ENCODE data around the gene B4GALNT3.
A peak's percentile ranks its signal among the peaks of the same experiment; 100 is the strongest.
"Not testable (repeated sequence)": the region's sequence is repeated elsewhere in the genome, so short reads cannot be mapped to it uniquely, and the experiment has no call there.

Gene B4GALNT3

DNA sequence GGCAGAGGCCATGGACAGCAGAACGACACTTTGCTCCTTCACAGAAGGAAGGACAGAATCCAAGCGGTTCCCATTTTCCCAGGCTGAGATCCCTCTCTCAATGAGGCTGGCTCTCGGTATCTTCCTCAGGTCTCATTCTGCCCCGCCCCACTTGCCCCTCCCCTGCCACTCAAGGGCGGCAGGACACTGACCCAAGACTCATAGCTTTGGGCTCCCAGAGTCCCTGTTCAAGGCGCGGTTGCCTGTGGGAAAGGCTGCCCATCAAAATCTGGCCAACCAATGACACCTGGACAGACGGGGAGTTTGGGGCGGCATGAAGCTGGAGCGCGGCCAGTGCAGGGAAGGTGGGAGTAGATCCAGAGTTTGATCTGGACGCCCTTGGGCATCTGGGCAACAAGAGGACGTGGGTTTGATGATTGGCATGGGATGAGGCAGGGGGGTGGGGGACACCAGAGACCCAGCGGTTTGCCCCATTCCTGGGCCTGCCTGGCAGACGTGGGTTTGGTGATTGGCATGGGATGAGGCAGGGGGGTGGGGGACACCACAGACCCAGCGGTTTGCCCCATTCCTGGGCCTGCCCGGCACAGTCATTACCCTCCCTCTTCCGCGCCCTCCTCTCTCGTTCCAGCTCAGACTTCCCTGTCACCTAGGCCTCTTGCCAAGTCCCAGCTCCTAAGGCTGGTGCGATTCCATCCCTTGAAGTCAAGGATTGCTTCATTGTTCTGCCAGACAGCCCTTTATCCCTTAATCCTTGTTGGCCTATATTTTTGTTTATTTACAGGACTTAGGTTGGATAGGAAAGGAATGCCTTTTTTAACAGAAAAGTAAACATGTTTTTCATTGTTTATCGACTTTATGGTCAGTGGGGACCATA is 111.4 kb downstream of the B4GALNT3 start:
- no peak for DNase-seq (ENCODE audit: extremely low read depth in 1 of 2, low read depth in 1 of 2)

GRCh38 chr12:571795-572531 is 112.2 kb downstream of the B4GALNT3 start:
- DNase-seq (ENCODE audit: extremely low read depth in 1 of 2, low read depth in 1 of 2): no peak

GRCh38 chr12:572532-572899 is 112.8 kb downstream of the B4GALNT3 start:
- no peak for DNase-seq (ENCODE audit: extremely low read depth in 1 of 2, low read depth in 1 of 2)

DNA sequence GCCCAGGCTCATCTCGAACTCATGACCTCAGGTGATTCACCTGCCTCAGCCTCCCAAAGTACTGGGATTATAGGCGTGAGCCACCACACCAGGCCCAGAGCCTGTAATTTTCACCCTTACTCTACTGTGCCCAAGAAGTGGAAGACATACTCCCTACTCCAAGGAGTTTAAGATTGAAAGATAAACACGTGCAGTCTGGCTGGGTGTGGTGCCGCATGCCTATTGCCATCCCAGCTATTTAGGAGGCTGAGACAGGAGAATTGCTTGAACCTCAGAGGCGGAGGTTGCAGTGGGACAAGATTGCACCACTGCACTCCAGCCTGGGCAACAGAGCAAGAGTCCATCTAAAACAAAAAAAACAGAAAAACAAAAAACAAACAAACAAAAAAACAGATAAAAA is 113.5 kb downstream of the B4GALNT3 start:
- no peak for DNase-seq (ENCODE audit: extremely low read depth in 1 of 2, low read depth in 1 of 2)

DNA sequence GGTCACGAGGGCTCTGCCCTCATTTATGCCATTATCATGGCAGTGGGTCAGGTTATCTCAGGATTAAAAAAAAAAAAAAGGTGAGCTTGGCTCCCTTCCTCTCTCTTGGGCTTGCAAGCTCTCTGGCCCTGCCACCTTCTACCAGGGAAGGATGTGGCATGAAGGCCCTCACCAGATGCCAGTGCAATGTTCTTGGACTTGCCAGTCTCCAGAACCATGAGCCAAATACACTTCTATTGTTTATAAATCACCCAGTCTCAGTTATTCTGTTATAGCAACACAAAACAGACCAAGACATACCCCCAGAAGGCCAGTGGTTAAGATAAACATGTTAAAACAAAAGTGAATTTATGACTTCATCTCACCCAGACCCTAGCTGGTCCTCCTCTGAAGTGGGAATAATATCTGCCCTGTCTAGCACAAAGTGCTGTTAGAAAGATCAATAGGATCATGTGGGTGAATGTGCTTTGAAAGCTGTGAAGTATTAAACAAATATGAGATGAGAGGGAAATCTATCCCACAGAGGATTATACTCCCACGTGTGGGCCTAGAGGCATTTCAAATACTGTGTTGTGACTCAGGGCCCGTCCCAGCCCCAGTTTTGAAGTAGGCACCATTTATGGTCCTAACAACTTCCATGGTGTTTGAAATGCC is 114.9 kb downstream of the B4GALNT3 start:
- no peak for DNase-seq (ENCODE audit: extremely low read depth in 1 of 2, low read depth in 1 of 2)

DNA sequence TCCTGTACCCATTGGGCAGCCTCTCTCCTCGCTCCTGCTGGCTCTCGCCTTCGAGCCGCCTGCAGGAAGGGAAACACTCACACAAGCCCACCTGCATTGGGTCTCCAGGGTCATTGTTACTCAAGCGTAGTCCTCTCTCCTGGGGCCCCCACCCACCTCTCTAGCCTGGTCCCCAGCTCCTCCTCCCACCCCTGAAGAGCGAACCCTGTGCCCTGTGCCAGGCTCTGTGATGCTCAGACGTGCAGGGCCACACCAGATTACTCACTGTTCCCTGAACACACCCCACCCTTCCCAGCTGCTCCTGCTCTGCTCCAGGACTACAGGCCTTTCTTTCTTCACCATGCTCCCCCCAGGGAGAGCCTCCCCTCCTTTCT is 115.4 kb downstream of the B4GALNT3 start:
- DNase-seq (ENCODE audit: extremely low read depth in 1 of 2, low read depth in 1 of 2): no peak

GRCh38 chr12:575948-576614 is 116.3 kb downstream of the B4GALNT3 start:
- peak; percentile 55 to 79 for DNase-seq (ENCODE audit: extremely low read depth in 1 of 2, low read depth in 1 of 2)

DNA sequence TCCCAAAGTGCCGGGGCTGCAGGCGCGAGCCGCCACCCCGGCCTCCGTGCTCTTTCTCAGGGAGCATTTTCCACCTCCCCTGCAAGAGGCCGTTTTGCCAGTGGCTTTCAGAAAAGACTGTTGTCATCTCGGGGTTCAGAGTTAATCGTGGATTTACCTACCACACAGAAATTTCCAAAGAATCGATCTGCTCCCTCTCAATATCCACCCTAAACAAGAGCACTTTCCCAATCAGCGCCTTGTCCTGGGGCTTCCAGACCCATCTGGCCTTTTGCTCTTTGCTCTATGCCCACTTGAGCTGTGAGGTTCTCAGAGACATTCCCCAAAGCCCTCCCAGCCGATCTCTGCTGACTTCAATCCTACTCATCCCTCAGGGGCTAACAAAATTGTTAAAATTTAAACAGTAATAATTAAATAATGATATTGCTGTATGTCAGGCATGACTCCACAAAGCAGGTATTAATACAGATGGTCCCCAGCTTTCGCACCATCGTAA is 116.9 kb downstream of the B4GALNT3 start:
- no peak for DNase-seq (ENCODE audit: extremely low read depth in 1 of 2, low read depth in 1 of 2)

DNA sequence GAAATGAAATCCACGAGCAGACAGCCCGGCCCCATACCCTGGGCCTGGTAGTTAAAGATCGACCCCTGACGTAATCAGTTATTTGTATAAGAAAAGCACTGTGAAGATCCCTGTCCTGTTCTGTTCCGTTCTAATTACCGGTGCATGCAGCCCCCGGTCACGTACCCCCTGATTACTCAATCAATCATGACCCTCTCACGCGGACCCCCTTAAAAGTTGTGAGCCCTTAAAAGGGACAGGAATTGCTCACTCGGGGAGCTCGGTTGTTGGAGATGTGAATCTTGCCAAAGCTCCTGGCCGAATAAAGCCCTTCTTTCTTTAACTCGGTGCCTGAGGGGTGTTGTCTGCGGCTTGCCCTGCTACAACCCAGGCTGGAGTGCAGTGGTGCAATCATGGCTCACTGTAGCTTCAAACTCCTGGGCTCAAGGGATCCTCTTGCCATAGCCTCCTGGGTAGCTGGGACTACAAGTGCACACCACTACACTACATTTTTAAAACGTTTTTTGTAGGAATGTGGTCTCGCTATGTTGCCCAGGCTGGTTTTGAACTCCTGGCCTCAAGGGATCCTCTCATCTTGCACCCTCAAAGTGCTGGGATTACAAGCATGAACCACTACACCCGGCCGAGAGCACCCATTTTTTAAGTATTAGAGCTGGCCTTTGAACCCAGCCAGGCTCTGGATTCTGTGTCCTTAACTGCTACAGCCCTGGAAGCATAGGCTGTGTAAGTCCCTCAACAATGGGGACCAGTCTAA is 118.4 kb downstream of the B4GALNT3 start:
- DNase-seq (ENCODE audit: extremely low read depth in 1 of 2, low read depth in 1 of 2): not testable (repeated sequence)

DNA sequence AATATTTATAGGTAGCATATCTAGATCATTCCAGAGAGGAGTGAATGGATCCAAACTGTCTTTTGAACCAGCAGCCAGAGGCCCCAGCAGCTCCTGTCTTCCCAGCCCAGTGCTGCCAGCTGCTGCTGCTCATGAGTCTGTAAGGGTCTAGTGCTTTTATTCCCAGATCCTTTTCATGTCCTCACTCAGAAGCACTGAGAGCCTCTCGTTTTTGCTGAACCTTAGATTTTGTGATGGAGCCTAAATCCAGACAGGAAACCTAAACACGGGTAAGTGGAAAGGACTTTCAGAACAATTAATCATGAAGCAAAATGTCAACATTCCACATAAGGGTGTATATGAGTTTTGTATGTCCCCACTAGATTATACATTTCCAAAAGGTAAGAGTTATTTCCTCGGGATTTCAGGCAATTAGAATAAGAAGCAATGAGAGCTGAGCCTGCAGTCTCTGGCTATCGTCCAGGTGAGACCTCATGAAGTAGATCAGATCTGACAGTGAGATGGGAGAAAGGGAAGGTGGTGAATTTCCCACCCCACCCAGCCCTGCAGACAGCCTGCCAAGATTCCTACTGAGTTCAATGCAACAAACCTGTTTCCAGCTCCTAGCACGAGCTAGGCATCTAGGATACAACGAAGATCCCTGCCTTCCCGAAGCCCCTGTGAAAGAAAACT is 119.1 kb downstream of the B4GALNT3 start:
- DNase-seq (ENCODE audit: extremely low read depth in 1 of 2, low read depth in 1 of 2): no peak

DNA sequence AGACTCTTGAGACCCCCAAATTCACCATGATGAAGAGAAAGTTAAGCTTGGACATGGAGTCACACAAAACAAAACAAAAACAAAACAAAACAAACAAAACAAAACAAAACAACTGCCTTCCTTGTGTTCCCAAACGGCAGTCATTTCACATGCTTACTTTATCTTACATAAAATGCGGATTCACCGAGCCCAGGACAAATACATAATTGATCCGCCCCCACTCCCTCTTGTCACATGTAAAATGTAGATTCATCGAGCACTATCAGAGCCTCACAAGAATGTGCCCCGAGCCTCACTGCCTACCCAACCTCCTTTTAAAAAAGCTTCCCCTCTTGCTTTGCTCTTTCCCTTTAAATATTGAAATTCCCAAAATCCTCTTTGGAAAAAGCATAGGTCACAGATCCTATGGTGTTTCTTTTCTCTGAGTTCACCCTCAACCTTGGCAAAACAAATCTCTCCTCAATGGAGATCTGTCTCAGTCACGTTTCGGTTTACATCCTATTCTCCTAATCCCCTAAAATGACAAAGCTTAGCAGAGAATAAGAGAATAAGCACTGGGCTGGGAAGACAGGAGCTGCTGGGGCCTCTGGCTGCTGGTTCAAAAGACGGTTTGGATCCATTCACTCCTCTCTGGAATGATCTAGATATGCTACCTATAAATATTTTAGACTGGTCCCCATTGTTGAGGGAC is 119.8 kb downstream of the B4GALNT3 start:
- DNase-seq (ENCODE audit: extremely low read depth in 1 of 2, low read depth in 1 of 2): no peak

GRCh38 chr12:580813-581212 is 121.1 kb downstream of the B4GALNT3 start:
- no peak for DNase-seq (ENCODE audit: extremely low read depth in 1 of 2, low read depth in 1 of 2)

- no peak for DNase-seq (ENCODE audit: extremely low read depth in 1 of 2, low read depth in 1 of 2)
These were observed 121.6 kb downstream of the B4GALNT3 start for GRCh38 chr12:581321-581720.

GRCh38 chr12:581746-582145 is 122.0 kb downstream of the B4GALNT3 start:
- DNase-seq (ENCODE audit: extremely low read depth in 1 of 2, low read depth in 1 of 2): no peak

DNA sequence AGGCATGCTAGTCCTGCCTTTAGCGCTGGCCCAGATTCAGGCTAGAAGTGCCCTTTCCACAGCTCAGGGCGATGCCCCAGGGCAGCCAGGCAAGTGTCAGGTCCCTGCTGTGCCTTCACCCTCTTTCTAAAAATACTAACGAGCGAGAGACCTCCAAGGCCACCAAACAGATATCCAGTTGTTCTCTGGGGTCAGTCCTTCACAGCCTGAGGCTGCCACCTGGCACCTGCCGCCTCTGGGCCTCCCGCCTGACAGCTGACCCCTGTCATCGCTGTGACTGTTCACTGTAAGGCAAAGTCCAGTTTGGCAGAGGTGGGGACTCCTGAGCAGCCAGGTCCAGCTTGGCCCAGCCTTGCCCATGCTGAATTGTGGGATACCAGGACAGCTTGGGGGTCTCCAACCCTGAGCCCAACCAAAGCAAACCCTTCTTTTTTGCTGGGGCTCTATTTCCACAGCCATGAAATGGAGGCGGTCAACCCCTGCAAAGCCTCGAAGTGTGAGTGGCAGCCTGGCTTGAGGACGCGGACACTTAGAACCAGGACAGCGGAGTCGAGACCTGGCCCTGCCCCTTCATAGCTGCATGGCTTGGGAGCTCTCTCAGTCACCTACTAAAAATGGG is 123.6 kb downstream of the B4GALNT3 start:
- DNase-seq (ENCODE audit: extremely low read depth in 1 of 2, low read depth in 1 of 2): no peak

GRCh38 chr12:585062-586061 is 125.6 kb downstream of the B4GALNT3 start:
- DNase-seq (ENCODE audit: extremely low read depth in 1 of 2, low read depth in 1 of 2): no peak

- DNase-seq (ENCODE audit: extremely low read depth in 1 of 2, low read depth in 1 of 2): no peak
These were observed 126.8 kb downstream of the B4GALNT3 start for GRCh38 chr12:586318-587071.

Measured in stimulated activated CD8-positive, alpha-beta memory T cell treated with anti-CD3 and anti-CD28 coated beads, Interleukin-7, amount 100 ng/mL, for 48 hours (primary cell).